NCI-H2227 (cell line): ENCODE data around the gene SIX6.
A peak's percentile ranks its signal among the peaks of the same experiment; 100 is the strongest.

Source experiments
- DNase-seq: peaks from one replicate; lab custom pipeline; 2025; ENCODE audit not compliant: unreplicated experiment; lab: John Stamatoyannopoulos, UW

Gene SIX6

DNA sequence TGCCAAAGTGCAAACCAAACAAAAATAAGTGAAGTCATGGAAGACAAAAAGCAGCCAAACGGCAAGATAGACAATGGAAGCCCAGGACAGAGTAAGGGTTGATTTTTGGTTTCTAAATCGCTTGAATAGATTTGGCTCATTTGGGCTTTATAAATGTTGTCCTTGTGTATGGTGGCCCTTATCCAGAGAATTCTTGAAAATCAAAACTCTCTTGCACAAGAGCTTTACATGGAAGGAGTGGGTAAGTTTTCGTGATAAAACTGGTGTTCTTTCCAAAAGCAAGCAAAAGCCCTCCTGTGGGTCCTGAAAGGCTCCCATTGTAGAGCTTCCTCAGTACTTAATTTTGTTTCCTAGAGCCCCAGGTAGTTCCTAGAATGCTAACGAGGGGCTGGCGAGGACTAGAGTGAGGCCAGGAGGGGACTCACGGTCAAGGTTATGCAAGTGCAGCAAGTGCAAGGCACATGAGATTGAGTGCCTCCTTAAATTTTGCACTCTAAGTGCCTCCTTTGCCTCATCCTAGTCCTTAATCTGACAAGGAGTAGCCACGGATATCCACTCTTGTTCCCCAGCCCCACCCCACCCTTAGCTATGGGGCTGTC is 4.1 kb downstream of the SIX6 start:
- DNase-seq, result no peak

DNA sequence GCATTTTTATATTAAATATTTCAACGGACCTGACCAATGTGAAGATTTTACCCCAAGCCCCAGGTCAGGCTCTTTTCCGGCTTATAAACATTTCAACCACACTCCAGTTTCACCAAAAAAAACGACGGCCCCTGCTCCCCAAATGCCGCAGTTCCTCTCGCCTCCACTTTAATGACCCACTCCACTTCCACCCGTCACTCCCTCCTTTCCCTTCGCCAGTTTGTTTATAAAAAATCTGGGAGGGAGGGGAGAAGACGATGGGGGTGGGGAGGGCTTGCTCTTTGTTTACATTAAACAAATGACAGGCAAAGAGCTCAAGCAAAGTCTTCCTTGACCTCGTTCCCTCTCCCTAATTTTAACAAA is 5.4 kb downstream of the SIX6 start:
- DNase-seq, result no peak

- DNase-seq, result peak; percentile 82
Observed at GRCh38 chr14:60514741-60515491, 6.0 kb downstream of the SIX6 start.

DNA sequence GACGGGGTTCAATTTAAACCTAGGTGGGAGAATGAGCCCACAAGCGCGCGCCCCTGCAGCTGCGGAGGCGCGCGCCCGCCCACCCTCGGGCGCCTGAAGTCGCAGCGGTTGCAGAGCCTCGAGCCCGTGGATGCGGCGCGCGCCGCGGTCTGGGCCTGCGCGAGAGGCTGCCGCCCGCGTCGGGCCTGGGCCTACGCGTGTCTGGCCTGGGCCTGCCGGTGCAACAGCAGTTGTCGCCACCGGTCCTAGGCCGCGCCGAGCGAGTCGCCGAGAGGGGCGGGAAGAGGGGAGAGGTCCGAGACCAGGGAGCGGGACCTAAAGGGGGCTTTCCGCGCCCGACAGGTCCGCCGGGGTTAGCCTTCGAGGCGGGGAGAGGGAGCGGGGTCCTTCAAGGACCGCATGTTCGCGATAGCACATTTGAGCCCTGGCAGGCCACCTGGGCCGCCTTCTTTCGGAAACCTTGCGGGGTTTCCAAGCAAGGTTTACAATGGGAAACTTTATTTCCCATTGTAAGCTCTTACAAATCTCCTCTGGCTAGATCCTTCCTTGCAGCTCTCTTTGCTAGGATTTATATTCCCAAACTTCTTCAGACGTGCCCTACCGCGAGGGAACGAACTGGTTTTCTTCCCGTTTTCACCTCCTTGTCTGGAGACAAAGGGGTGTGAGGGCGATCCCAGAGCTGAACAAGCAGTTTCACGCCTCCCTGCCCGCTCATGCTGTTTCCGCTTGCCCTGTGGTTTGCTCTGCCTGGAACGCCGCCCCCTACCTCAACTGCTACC is 6.8 kb downstream of the SIX6 start:
- no peak for DNase-seq

DNA sequence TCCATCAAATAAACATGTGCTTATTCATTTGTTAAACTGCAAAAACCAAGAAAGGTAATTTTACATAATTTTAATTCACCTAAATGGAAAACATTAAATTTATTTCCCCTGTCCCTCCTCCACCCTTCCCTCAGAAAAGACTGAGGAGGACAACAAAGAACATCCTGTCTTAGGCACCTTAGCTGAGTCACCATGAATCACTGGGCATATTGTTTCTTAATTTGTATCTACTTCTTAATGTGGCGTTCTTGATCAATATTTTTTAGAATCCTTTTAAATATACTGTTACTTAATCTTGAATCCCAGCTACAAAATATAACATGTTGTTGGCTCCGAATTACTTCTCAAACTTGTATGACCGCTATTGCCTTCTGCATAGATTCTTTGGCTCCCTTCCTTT is 23.5 kb downstream of the SIX6 start:
- no peak for DNase-seq

DNA sequence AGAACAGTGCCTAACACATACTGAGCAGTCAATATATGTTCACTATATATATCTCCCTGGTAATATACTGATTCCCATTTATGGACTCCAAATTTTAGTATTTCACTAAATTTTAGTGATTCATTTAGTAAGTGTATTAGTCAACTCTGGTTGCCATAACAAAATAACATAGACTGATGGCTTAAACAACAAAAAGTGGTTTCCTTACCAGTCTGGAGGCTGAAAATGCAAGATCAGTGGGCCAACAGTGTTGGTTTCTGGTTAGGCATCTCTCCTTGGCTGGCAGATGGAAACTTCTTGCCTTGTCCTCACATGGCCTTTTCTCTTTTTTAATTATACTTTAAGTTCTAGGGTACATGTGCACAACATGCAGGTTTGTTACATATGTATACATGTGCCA is 28.7 kb downstream of the SIX6 start:
- DNase-seq, result no peak

DNA sequence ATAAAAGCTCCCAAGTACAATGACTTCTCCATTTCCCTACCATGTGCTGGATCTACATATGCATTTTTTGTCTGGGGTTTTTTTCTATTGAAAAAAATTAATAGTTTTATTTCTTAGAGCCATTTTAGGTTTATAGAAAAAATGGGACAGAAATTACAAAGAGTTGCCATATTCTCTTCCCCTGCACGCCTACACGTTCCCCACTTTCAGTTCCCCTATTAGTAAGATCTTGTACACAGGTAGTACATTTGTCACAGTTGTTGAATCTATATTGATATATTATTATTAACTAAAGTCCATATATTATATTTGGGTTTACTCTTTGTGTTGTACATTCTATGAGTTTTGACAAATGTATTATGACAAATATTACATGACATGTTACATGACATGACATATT is 35.7 kb downstream of the SIX6 start:
- no peak for DNase-seq

DNA sequence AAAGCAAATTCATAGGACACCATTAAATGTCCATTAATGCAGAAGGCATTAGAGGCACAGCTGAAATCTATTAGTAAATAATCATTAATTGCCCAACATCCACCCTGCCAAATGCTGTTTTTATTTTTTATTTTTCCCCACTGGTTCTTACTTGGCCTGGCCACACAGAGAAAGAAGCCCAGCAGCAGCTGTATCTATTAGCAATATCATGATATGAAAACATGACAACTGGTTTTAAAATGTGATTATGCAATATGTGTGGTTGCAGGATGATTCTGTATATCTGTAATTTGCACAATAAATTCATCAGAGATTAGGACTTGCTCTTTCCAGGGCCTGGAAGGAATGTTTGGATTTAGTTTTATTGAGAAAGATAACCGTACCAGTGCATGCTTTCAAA is 44.9 kb downstream of the SIX6 start:
- DNase-seq, result no peak

DNA sequence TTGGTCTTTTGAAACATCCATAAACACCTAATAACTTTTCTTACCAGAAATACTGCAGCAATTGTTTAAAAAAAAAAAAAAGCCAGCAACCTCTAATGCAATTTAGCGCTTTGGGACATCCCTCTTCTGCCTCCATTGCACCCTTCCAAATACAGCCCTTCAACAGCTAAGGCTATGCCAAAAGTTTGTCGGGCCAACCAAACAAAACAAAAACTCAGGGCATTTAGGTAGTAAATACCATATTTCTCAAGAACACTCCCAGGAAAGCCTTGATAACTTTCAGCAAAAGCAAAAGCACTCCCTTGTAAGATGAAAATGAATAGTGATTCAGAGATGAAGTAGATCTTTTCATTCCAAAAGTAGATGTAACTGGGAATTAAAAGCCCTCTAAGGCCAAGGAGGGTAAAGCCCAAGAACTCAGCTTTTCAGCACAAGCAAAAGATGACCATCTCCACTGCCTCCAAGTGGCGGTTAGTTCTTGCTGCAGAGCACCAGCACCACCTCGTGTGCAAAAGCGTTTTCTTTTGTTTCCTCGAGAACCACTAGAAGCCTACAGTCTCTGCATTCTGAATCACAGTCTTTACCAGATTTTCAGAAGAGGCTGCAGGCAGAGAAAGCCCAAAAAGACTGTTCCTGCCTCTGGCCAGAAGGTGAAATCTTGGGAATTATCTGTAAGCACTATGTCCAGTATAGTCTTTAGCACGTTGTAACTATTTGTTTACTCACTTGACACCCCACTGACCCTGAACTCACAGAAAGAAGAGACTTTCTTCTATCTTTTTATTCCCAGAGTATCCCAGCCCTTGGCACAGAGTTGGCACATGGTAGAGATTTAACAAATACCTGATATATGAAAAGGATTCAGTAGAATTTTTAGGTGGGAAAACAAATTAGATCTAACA is 53.1 kb downstream of the SIX6 start:
- peak; percentile 80 for DNase-seq
